ENCODE measurements around the gene ARHGAP22. TPM values are rescaled to one million over a fixed set of nuclear protein-coding genes. Genes with fewer than 3 reads are reported as not detected.

Gene ARHGAP22
- total and polyA plus RNA-seq, 2 experiments from 2014 or later = 3.2 to 7.8 TPM

GRCh38 chr10:48542471-48543181, 62.2 kb downstream of the ARHGAP22 start:
- Histone ChIP-seq H3K4me3 (no peak overlapping the region), H3K36me3 (no peaks in the 10 kb centered on the region), H3K9me3 (ENCODE audit: low read depth) (no peaks in the 10 kb centered on the region), H3K4me1 (ENCODE audit: low read depth) (no peaks in the 10 kb centered on the region), H3K27me3 (no peaks in the 10 kb centered on the region), H3K27ac (no peak overlapping the region)
- TF ChIP-seq, protein P1, sequence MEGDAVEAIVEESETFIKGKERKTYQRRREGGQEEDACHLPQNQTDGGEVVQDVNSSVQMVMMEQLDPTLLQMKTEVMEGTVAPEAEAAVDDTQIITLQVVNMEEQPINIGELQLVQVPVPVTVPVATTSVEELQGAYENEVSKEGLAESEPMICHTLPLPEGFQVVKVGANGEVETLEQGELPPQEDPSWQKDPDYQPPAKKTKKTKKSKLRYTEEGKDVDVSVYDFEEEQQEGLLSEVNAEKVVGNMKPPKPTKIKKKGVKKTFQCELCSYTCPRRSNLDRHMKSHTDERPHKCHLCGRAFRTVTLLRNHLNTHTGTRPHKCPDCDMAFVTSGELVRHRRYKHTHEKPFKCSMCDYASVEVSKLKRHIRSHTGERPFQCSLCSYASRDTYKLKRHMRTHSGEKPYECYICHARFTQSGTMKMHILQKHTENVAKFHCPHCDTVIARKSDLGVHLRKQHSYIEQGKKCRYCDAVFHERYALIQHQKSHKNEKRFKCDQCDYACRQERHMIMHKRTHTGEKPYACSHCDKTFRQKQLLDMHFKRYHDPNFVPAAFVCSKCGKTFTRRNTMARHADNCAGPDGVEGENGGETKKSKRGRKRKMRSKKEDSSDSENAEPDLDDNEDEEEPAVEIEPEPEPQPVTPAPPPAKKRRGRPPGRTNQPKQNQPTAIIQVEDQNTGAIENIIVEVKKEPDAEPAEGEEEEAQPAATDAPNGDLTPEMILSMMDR (IDR thresholded peaks at IDR 0.05; ENCODE audit: low read depth, low read length) = no peak
- no peak for DNase-seq (ENCODE audit: low read depth in 1 of 2, low spot score in 1 of 2)

DNA sequence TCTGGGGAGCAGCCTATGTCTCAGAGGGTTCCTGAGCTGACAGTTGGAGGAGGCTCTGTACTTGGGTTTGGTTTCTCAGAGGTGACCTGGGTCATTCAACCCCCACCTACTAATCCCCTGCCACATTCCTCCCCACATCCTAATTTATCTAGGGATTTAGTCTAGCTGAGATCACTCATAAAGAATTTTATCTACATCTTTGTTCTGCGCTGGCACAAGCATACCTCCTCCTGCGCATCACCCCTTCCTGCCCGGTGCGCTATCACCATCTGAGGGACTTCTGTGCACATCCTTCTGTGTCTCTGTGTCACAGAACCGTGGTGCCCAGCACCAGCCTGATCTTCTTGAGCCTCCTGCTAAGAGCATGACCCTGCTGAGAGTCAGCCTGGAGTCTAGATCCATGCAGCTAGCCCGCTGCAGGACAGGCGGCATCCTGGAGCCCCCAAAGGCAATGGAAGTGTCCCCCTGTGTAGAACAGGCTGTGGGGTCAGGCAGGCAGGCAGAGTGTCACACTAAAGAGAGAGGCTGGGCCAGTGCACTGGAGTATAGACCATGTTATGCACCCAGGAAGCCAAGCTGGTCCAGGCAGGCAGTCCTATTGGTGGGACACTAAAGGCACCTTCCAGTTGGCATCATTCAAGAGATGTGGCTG, 63.6 kb downstream of the ARHGAP22 start:
- TF ChIP-seq, protein P1 (IDR thresholded peaks at IDR 0.05; ENCODE audit: low read depth, low read length) = no peak
- no peak for DNase-seq (ENCODE audit: low read depth in 1 of 2, low spot score in 1 of 2)
- H3K9me3 ChIP-seq (ENCODE audit: low read depth) = no peaks in the 10 kb centered on the region
- H3K4me1 ChIP-seq (ENCODE audit: low read depth) = no peaks in the 10 kb centered on the region
- H3K27me3 ChIP-seq = no peaks in the 10 kb centered on the region
- H3K27ac ChIP-seq = no peak overlapping the region
- no peaks in the 10 kb centered on the region for H3K36me3 ChIP-seq
- no peak overlapping the region for H3K4me3 ChIP-seq

DNA sequence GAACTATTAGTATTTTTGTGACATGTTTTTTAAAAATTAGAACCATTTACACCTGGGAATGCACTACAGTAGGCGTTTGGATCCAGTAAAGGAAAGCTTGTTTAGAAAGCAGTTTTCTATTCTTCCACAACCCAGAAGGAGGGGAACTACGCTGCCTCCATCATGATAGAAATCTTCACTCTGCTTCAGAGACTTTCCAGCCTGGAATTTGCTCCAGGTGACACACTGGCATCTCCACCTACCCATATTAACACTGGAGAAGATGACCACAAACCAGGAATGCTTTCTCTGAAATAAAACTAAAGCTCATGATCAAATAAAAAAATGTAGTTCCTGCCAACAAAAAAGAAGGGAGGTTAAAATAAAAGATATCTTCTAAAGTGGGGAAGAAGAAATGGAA, 66.3 kb downstream of the ARHGAP22 start:
- H3K27me3 ChIP-seq = no peaks in the 10 kb centered on the region
- H3K4me3 ChIP-seq = no peak overlapping the region
- TF ChIP-seq, protein P1 (IDR thresholded peaks at IDR 0.05; ENCODE audit: low read depth, low read length) = no peak
- no peaks in the 10 kb centered on the region for H3K9me3 ChIP-seq (ENCODE audit: low read depth)
- DNase-seq (ENCODE audit: low read depth in 1 of 2, low spot score in 1 of 2) = no peak
- no peaks in the 10 kb centered on the region for H3K4me1 ChIP-seq (ENCODE audit: low read depth)
- H3K36me3 ChIP-seq = no peaks in the 10 kb centered on the region
- no peak overlapping the region for H3K27ac ChIP-seq

- TF ChIP-seq, protein P1 (IDR thresholded peaks at IDR 0.05; ENCODE audit: low read depth, low read length) = no peak
- no peak for DNase-seq (ENCODE audit: low read depth in 1 of 2, low spot score in 1 of 2)
- H3K4me1 ChIP-seq (ENCODE audit: low read depth) = no peaks in the 10 kb centered on the region
These were observed 67.7 kb downstream of the ARHGAP22 start for GRCh38 chr10:48536916-48537890.

DNA sequence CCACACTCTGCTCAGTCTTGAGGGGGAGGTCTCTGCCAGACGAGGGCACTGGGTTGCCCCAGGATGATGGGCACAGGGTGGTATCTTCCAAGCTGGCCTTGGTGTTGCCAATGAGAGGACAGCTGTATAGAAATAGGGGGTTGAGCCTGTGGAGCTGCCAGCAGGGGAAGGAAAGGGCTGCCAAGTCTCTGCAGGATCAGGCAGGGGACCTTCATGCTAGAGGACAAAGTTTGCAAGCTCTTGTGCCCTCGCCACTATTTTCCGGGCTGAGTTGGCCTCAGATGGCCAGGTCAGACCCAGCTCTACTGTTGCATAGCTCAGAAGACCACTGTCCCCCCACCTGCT, 68.7 kb downstream of the ARHGAP22 start:
- TF ChIP-seq, protein P1 (IDR thresholded peaks at IDR 0.05; ENCODE audit: low read depth, low read length) = no peak
- H3K27ac ChIP-seq = no peak overlapping the region
- H3K9me3 ChIP-seq (ENCODE audit: low read depth) = no peaks in the 10 kb centered on the region
- no peak overlapping the region for H3K4me3 ChIP-seq
- no peaks in the 10 kb centered on the region for H3K4me1 ChIP-seq (ENCODE audit: low read depth)
- H3K36me3 ChIP-seq = no peaks in the 10 kb centered on the region
- no peaks in the 10 kb centered on the region for H3K27me3 ChIP-seq
- DNase-seq (ENCODE audit: low read depth in 1 of 2, low spot score in 1 of 2) = no peak

More at GRCh38 chr10:48536916-48537890, 67.7 kb downstream of the ARHGAP22 start:
- no peaks in the 10 kb centered on the region for H3K27me3 ChIP-seq
- no peaks in the 10 kb centered on the region for H3K36me3 ChIP-seq
- no peak overlapping the region for H3K27ac ChIP-seq
- H3K9me3 ChIP-seq (ENCODE audit: low read depth) = no peaks in the 10 kb centered on the region
- H3K4me3 ChIP-seq = no peak overlapping the region
